GM18858 (cell line): Measurements from ENCODE around the gene CD72.
"Not testable (repeated sequence)": the region's sequence is repeated elsewhere in the genome, so short reads cannot be mapped to it uniquely, and the experiment has no call there.

Source experiments
- ATAC-seq: cut with Tn5 transposase; IDR thresholded peaks from one replicate; pipeline ENCODE4 v1.9.1; 2021; ENCODE audit not compliant: unreplicated experiment

The CD72 gene

GRCh38 chr9:35598866-35599590 is 19.2 kb downstream of the CD72 start:
- no peak for ATAC-seq

GRCh38 chr9:35596907-35597306 is 21.3 kb downstream of the CD72 start:
- not testable (repeated sequence) for ATAC-seq

GRCh38 chr9:35594471-35594870 is 23.7 kb downstream of the CD72 start:
- no peak for ATAC-seq

GRCh38 chr9:35593581-35593980 is 24.6 kb downstream of the CD72 start:
- ATAC-seq, result no peak

- ATAC-seq, result not testable (repeated sequence)
These were observed 29.7 kb downstream of the CD72 start for GRCh38 chr9:35588506-35588905.

GRCh38 chr9:35584681-35585080 is 33.5 kb downstream of the CD72 start:
- not testable (repeated sequence) for ATAC-seq

GRCh38 chr9:35583521-35583920 is 34.7 kb downstream of the CD72 start:
- ATAC-seq, result not testable (repeated sequence)

- not testable (repeated sequence) for ATAC-seq
These were observed 38.5 kb downstream of the CD72 start for GRCh38 chr9:35579659-35580227.

- no peak for ATAC-seq
These were observed 39.1 kb downstream of the CD72 start for GRCh38 chr9:35579130-35579529.

- no peak for ATAC-seq
These were observed 40.7 kb downstream of the CD72 start for GRCh38 chr9:35577486-35577885.

- ATAC-seq, result no peak
These were observed 42.7 kb downstream of the CD72 start for GRCh38 chr9:35575478-35575877.

GRCh38 chr9:35574578-35575122 is 43.6 kb downstream of the CD72 start:
- no peak for ATAC-seq

- no peak for ATAC-seq
These were observed 47.3 kb downstream of the CD72 start for GRCh38 chr9:35570709-35571504.

GRCh38 chr9:35569206-35569605 is 49.0 kb downstream of the CD72 start:
- ATAC-seq, result no peak

- no peak for ATAC-seq
These were observed 50.0 kb downstream of the CD72 start for GRCh38 chr9:35568196-35568595.

GRCh38 chr9:35566417-35566816 is 51.8 kb downstream of the CD72 start:
- ATAC-seq, result no peak

GRCh38 chr9:35564658-35565061 is 53.6 kb downstream of the CD72 start:
- no peak for ATAC-seq

GRCh38 chr9:35563791-35564197 is 54.4 kb downstream of the CD72 start:
- ATAC-seq, result no peak

GRCh38 chr9:35562895-35563780 is 55.1 kb downstream of the CD72 start:
- ATAC-seq, result no peak

- ATAC-seq, result no peak
These were observed 56.5 kb downstream of the CD72 start for GRCh38 chr9:35561468-35562261.
